Ishikawa (cell line): ENCODE data around the gene AMN1.
A peak's percentile ranks its signal among the peaks of the same experiment; 100 is the strongest.

Source experiments
- CEBPB ChIP-seq: IDR thresholded peaks from 2 replicates; pipeline ENCODE4 v1.6.1; 2012
- CREB1 ChIP-seq: IDR thresholded peaks from 2 replicates; pipeline ENCODE4 v1.6.1; 2012; ENCODE audit warnings: low read depth
- EGR1 ChIP-seq: IDR thresholded peaks from 2 replicates; pipeline ENCODE4 v1.6.1; 2012
- EP300 ChIP-seq: IDR thresholded peaks from 2 replicates; pipeline ENCODE4 v1.6.1; 2012; ENCODE audit warnings: borderline replicate concordance
- FOXM1 ChIP-seq: IDR thresholded peaks from 2 replicates; pipeline ENCODE4 v1.6.1; 2012; ENCODE audit warnings: low read depth, borderline replicate concordance
- NFIC ChIP-seq: IDR thresholded peaks from 2 replicates; pipeline ENCODE4 v1.6.1; 2012
- RAD21 ChIP-seq: IDR thresholded peaks from 2 replicates; pipeline ENCODE4 v1.6.1; 2012; ENCODE audit warnings: low read depth
- TAF1 ChIP-seq: IDR thresholded peaks from 2 replicates; pipeline ENCODE4 v1.6.1; 2012; ENCODE audit warnings: low read depth, mild to moderate bottlenecking
- TCF12 ChIP-seq: IDR thresholded peaks from 2 replicates; pipeline ENCODE4 v1.6.1; 2012; ENCODE audit warnings: low read depth
- TEAD4 ChIP-seq: IDR thresholded peaks from 2 replicates; pipeline ENCODE4 v1.6.1; 2012
- YY1 ChIP-seq: IDR thresholded peaks from 2 replicates; pipeline ENCODE4 v1.6.1; 2012; ENCODE audit warnings: low read depth
- ZBTB7A ChIP-seq: IDR thresholded peaks from 2 replicates; pipeline ENCODE4 v1.6.1; 2012; ENCODE audit warnings: low read depth
- TF ChIP-seq, protein P1 (sequence below): IDR thresholded peaks from 2 replicates; pipeline ENCODE4 v1.6.1; 2012
- TF ChIP-seq, protein P2 (sequence below): IDR thresholded peaks from 2 replicates; pipeline ENCODE4 v1.6.1; 2012; ENCODE audit warnings: low read depth, mild to moderate bottlenecking
- TF ChIP-seq, protein P3 (sequence below): IDR thresholded peaks from 2 replicates; pipeline ENCODE4 v1.6.1; 2012

Gene AMN1

DNA sequence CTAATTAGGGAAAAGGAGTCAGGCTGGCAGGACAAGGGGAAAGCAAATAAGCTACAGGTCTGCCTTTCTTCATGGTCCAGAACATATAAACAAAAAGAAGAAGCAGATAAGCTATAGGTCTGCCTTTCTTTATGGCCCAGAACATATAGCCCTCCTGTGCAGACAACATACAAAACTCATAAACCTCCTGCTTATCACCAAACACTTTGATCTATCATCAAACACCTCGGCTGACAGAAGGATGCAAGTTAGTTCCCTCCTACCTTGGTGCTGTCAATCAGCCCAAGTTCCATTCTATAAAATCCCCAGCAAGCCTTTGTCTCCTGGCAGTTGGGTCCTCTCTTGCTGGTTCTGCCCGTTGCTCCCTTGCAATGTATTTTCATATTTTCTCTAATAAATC lies 23.2 kb downstream of the AMN1 start:
- TF ChIP-seq YY1 (no peak), RAD21 (no peak), ZBTB7A (no peak), CEBPB (no peak), TCF12 (no peak), TAF1 (no peak), TEAD4 (no peak), FOXM1 (no peak), NFIC (no peak), CREB1 (no peak), EP300 (no peak), EGR1 (no peak)
- TF ChIP-seq, protein P1, sequence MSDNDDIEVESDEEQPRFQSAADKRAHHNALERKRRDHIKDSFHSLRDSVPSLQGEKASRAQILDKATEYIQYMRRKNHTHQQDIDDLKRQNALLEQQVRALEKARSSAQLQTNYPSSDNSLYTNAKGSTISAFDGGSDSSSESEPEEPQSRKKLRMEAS = no peak
- TF ChIP-seq, protein P2, sequence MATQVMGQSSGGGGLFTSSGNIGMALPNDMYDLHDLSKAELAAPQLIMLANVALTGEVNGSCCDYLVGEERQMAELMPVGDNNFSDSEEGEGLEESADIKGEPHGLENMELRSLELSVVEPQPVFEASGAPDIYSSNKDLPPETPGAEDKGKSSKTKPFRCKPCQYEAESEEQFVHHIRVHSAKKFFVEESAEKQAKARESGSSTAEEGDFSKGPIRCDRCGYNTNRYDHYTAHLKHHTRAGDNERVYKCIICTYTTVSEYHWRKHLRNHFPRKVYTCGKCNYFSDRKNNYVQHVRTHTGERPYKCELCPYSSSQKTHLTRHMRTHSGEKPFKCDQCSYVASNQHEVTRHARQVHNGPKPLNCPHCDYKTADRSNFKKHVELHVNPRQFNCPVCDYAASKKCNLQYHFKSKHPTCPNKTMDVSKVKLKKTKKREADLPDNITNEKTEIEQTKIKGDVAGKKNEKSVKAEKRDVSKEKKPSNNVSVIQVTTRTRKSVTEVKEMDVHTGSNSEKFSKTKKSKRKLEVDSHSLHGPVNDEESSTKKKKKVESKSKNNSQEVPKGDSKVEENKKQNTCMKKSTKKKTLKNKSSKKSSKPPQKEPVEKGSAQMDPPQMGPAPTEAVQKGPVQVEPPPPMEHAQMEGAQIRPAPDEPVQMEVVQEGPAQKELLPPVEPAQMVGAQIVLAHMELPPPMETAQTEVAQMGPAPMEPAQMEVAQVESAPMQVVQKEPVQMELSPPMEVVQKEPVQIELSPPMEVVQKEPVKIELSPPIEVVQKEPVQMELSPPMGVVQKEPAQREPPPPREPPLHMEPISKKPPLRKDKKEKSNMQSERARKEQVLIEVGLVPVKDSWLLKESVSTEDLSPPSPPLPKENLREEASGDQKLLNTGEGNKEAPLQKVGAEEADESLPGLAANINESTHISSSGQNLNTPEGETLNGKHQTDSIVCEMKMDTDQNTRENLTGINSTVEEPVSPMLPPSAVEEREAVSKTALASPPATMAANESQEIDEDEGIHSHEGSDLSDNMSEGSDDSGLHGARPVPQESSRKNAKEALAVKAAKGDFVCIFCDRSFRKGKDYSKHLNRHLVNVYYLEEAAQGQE = no peak

DNA sequence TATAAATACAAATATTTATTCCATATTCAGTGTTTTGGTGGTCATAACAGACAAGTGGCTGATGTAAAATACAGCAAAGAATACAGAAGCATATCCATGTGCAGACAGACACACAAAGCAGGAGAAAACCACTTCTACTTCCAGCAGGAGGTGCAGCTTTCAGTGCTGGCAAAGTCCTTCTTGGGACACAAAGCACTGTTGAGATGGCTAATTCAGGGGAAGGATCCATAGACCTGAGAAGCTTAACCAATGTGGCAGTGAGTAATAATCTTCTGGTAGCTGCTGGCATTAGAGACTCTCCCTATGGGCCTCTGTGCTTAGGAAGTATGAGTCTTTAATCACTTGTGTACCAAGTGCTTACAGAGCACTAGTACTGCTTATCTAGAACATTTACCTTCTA lies 26.8 kb downstream of the AMN1 start:
- TF ChIP-seq RAD21 (peak; percentile 51), EP300 (no peak)

DNA sequence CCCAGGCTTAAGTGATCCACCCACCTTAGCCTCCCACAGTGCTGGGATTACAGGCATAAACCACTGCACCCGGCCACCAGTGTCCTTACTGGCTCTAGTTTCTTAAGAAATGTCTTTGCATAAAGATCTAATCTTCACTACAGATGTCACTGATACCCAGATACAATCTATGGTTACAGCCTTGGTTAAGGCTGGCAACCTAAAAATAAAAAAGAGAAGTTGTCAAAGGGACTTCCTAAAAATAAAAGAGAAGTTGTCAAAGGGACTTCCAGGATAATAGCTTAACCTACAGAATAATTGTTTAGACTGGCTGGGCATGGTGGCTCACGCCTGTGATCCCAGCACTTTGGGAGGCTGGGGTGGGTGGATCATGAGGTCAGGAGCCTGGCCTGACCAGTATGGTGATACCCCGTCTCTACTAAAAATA lies 41.7 kb downstream of the AMN1 start:
- TF ChIP-seq EP300 (no peak), EGR1 (no peak), RAD21 (no peak), CREB1 (no peak), FOXM1 (no peak)

DNA sequence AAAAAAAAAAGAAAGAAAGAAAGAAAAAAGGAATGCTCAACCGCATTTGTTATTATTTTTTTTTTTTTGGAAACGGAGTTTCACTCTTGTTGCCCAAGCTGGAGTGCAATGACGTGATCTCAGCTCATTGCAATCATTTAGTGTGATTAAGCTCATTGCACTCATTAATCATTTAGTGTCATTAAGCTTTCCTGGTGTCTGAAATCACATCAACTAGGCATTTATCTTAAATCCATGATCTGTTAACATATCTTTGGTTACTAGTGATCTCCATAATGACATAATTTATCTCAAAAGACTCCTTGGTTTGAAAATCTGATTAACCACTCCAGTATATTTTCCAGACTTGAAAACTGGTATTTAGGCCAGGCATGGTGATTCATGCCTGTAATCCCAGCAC lies 43.0 kb downstream of the AMN1 start:
- TF ChIP-seq ZBTB7A (no peak), TCF12 (no peak), TEAD4 (no peak), YY1 (no peak), EP300 (no peak)
- TF ChIP-seq, protein P2 = no peak

DNA sequence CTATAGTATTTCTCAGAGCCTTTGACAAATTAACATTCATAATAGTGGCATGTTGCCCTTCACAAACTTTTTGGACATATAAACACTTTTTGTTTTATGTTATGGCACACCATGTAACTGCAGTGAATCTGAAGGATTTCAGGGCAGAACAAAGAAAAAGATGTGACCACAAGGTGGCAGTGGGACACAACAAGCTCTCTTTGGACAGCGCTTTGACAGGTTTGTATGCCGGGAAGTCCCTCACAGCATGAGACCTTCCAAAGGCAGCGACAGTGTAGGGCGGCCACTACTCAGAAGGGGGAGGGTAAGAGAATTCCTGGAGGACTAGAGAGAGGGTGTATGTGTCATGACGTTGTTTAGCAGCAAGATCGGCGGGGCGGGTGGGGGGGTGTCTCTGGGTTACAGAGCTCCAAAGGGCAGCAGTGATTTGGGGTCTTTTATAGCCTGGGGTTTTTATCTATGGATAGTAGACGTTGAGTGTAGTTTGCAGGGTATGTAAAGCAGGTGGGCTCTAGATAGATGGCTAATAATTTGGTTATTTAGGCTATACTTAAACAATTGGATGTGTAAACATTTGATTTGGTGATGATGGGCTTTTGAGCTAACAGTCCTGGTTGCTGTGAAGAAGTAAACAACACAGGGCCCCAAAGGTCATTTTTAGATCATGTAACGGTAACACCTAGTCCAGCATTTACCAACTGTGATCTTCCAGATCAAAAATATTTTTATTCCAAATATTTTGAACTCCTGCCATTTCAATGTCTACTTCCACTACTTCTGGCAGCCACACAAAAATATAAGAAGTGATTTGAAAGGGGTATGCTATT lies 46.5 kb downstream of the AMN1 start:
- no peak for TF ChIP-seq YY1
- peak; percentile 100 for TF ChIP-seq RAD21
- TF ChIP-seq TEAD4 = peak; percentile 38; the same call in 1 of the 2 replicates
- TF ChIP-seq EP300 = peak; percentile 49; the same call in 1 of the 2 replicates
- TF ChIP-seq, protein P3, sequence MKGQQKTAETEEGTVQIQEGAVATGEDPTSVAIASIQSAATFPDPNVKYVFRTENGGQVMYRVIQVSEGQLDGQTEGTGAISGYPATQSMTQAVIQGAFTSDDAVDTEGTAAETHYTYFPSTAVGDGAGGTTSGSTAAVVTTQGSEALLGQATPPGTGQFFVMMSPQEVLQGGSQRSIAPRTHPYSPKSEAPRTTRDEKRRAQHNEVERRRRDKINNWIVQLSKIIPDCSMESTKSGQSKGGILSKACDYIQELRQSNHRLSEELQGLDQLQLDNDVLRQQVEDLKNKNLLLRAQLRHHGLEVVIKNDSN = no peak
- no peak for TF ChIP-seq ZBTB7A
- no peak for TF ChIP-seq NFIC
- TF ChIP-seq CREB1 = no peak

DNA sequence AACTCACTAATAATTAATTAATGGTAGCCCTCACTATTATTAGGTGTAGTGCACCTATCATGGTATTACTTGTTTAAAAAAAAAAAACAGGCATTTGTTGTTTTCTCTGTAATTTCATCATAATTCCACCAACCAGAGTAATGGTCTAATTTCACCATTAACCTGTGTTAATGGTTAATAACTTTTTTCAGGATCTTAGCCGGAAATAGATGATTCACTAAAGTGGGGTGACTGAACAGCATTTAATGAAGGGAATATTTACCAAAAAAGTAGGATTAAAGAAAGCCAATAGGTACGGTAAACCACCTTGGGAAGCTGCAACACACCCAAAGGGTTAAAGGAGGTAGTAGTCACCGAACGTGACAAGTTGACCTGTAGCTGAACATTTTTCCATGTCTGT lies 56.3 kb downstream of the AMN1 start:
- no peak for TF ChIP-seq ZBTB7A
- TF ChIP-seq CREB1 = no peak
- TF ChIP-seq, protein P1 = no peak
- no peak for TF ChIP-seq TAF1
- TF ChIP-seq, protein P3 = no peak
- no peak for TF ChIP-seq RAD21
- TF ChIP-seq FOXM1 = no peak
- no peak for TF ChIP-seq NFIC
- no peak for TF ChIP-seq TCF12
- no peak for TF ChIP-seq YY1
- TF ChIP-seq EGR1 = no peak
- no peak for TF ChIP-seq EP300
- TF ChIP-seq CEBPB = no peak
- no peak for TF ChIP-seq TEAD4
- TF ChIP-seq, protein P2 = no peak
